NCI-H82 treated with DMSO at 0.1 percent for 48 hours (cell line): ENCODE data around the gene GPBAR1.

ENCODE experiments used
- DNase-seq: peaks from one replicate; lab custom pipeline; 2025; ENCODE audit not compliant: unreplicated experiment; lab: John Stamatoyannopoulos, UW

GPBAR1 gene

GRCh38 chr2:218238887-218239286 is 21.9 kb upstream of the GPBAR1 start:
- DNase-seq = no peak

- no peak for DNase-seq
Measured at GRCh38 chr2:218244204-218244603, 16.6 kb upstream of the GPBAR1 start.

DNA sequence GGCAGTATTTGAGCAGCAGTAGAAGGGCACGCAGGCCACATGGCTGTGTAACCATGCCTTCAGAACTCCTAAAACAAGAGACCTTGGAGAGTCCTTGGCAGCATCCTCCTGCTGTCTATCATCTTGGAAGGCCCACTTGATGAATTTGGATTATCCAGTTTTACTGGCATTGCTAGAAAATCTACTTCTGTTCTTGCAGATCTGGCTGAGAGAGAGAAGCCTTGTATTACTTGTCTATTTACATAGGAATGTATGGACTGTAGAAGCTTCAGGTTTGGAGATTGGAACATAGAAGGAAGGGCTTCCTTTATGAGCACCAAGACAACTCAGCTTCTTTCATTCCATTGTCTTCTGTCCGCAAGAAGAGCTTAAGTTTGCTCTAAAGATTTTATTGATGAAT is 16.1 kb upstream of the GPBAR1 start:
- no peak for DNase-seq

DNA sequence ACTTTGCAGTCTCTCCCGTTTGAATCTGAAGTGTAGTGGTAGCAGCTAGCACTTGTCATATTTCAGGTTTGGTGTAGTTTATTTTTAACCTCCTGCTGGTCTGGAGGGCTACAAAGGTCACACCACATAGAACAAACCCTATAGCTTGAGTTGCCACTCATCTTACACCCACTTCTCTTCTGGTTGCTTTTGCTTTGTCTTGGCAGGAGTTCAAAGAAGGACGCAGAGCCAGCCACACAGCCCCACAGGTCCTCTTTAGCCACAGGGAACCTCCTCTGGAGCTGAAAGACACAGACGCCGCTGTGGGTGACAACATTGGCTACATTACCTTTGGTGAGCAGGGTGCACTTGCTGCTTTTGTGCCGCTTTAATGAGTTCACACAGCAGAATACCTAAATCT is 15.6 kb upstream of the GPBAR1 start:
- no peak for DNase-seq

DNA sequence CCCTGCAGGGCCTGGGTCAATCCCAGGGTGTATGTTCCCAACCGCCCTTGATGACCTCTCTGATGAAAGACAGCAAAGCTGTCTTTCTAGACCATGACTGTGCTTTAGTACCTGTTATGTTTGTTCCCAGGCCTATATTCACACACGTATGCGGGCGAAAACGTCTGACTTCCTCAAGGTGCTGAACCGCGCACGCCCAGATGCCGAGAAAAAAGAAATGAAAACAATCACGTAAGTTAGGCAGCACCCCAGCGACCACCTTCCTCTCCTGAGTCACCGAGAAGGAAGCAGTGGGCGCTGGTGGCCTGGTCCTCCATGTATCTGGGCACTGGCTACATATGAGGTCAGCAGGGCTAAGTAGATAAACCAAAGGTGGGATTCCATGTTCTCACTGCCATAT is 11.1 kb upstream of the GPBAR1 start:
- no peak for DNase-seq

DNA sequence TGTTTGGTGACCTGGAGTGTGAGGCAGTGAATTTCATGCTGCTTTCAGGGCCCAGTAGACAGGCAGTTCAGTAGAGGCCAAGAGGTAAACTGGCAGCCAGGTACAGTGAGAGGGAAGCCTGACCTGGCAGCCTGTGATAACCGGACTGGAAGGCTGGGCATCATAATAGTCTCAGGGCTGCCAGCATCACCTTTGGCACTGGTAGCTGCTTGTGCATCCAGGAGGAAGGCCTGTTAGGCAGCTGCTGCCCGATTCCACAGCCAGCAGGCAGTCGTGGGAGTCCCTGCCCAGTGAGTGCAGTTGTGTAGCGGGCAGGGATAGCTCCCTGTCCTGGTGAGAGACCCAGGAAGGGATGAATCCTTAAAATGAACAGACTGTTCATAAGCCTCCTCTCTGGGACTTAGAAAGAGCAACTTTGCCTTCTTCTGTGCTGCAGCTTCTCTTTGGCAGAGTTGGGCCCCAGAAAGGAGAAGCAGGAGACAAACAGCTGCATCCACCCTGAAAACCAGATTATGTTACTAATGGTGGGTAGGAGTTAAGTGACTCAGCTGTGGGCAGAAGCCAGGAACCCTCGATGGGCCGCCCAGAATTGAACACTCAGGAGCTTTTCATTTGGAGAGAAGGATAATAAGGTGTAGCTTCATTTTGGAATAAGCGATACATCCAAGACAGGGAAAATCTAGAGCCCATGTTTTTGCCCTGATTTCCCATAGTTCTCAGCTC is 8.1 kb upstream of the GPBAR1 start:
- DNase-seq = no peak

DNA sequence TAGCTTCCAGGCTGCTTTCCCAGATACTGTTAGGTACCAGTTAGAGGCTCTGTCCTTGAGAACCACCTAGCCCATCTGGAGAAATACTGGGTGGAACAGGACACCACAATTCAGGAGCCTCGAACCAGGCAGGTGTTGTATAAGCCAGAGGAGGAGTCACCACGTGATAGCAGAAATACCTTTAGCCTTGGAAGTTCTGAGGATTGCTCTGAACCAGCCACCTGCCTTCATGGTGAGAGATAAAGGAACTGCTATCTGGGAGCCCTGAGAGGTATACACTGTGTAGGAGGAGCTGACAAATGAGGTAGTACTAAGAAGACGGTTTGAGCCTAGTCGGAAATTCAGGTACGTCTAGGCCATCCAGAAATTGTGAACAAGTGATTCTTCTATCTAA is 7.6 kb upstream of the GPBAR1 start:
- DNase-seq = no peak

DNA sequence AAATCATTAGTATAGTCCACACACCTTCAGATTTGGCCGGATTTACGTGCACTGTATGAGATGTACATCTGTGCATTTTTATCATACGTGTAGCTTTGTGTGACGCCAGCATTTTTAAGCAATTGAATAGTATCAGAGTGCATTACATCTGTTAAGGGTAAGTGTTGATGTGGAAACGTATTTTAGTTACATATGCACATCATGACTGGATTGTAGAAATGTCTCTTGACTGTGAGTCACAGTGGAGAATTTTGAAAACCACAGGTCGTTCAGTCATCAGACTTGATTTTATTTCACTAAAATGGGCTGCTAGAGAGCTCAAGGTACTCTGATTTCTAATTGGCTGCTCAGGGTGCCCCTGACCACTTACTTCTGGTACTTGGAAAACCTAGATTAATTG is 5.4 kb upstream of the GPBAR1 start:
- DNase-seq = no peak

DNA sequence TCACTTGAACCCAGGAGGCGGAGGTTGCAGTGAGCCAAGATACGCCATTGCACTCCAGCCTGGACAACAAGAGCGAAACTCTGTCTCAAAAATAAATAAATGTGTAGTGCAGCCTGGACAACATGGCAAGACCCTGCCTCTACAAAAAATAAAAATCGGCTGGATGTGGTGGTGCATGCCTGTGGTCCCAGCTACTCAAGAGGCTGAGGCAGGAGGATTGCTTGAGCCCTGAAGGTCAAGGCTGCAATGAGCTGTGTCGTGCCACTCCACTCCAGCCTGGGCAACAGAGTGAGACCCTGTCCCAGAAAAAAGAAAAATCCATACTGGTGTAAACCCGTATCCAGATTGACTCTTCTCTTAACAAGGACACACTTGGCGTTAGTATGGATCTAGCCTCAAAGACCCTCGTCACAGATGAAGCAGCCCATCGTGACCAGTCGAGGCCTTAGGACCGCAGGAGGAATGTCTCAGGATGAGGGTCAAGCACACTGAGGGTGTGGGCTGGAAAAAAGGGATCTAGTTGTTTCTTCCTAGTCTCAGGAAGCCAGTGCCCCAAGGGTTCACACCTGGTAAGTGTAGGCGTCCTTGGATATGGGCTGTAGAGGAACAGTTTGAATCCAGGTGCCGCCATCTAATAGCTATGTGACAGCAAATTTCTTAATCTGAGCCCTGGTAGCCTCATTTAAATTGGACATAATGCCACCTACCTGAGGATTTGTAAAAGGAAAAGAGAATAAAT is 4.0 kb upstream of the GPBAR1 start:
- DNase-seq = no peak

DNA sequence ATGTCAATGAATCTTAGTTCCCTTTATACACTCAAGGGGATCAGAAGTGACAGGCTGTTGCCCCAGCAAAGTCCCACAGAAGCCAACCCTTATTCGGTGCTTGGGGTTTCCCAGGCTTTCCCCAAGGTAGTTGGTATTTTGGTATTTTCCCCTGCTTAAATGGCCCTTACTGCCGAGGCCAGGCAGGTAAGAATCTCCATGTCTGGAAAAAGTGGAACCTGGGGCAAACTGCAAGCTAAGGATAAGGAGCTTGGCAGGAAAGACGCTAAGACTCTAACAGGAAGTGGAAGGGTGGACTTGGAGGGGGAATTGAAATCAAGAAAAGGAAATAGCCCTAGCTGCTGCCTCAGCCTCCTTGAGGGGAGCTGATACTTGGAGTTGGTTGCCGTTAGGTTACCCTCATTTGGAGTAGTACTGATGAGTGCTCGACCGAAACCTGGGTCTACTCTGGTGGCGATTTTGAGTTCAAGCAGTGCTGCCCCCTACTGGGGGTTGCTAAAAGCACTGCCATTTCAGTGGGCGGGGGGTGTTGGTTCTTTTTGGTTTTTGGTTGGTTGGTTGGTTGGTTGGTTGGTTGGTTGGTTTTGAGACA is 3.3 kb upstream of the GPBAR1 start:
- no peak for DNase-seq

DNA sequence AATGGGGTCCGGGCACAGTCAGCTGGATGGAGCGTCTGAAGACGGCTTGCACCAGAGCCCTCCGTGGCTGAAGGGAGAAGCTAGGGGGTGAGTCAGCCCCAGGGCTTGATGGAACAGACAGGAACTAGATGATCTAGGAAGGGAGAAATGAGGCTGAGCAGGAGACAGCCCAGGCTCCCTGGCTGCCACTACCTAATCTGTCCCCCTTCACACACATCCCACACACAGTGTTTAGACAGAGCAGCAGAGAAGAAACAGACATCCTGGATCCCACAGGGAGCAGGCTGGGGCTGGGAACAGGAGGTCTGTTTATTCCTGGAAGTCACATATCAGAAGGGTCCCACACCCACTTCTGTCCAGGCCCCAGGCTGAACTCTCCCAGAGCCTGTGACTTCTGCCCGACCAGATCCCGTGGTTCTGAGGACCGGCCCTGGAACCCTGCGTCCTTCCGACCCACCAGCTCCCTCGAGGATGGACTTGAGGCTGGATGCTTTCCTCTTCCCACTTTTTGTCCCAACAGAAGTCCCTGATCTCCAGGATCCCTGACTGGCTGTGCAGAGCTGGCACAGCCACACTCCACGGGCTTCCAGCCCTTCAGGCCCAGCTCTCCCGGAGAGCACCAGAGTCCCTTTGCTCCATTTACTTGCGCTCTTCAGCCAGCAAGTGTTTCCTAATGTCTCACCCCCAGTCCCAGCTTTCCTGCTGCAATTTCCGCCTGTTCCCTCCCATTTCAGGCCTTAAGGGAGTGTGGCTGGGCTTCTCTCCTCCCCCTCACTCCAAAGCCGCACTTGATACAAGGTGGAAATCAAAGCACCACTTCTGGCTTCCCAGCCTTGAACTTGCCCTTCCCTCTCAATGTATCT is 1.5 kb upstream of the GPBAR1 start:
- DNase-seq = no peak

DNA sequence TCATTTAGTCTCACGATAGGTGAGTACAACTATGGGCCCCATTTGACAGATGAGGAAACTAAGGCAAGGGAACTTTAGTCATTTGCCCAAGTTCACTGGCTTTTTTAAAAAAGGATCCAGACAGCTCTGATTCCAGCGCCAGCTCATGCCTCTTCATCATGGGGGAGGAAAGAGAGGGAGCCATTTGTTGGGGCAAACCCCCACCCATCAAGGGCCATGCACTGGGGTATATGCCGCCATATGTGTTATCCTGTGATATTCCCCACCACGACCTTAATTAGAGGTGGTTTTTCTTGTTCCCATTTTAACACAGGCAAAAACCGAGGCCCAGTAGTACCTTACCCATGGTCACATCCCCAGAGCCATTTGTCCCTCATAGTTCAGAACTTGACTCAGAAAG is 649 bp upstream of the GPBAR1 start:
- DNase-seq = no peak

DNA sequence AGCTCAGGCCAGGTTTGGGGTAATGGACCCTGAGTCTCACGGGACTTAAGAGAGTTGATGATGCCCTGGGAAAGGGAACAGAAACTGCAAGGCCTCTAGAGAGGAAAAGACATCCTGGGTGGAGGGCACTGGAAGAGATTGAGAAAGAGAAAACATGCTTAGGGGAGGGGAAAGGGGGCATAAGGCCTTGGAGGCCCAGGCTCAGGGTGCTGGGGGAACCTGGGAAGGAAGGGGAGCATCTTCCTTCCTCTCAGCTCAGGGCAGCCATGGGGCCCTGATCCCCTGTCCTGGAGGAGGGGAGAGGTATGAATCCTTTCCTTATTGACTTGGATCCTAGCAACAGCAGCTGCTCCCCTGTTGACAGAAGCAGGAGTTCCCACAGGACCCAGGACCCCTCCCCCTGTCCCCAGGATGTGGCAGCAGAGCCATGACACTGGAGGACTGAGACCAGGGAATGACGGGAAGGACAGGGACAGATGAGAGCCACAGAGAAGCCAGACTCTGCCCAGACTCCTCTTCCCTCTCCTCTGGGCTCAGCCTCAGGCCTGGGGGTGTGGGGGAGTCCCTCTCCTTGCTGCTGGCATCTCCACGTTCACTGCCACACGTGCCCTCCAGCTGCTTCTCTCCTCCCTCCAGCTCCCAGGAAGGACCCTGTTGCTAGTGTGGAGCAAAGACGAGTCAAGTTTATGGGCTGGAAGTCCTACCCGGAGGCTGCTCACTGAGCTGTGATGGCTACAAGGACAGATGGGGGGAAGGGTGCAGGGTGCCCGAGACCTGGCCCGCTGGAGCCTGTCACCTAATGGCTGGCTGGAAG is 815 bp downstream of the GPBAR1 start:
- peak; percentile 12 for DNase-seq

DNA sequence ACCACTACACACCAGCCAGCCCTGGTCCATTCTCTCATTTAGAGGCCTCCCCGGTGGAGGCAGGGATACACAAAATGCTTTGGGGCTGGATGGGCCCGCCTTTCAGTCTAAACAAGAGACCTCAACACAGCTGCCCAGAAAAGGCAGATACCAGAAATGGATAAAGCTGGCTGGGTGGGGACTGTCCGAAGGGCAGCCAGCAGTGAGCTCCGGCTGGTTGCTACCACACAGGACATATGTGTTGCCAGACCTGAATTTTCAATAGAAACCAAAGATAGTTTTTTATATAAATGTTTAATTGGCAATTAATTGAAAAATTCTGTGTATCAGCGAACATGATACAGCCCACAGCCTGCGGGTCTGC is 1.4 kb downstream of the GPBAR1 start:
- DNase-seq = no peak

GRCh38 chr2:218262631-218263586 is 2.1 kb downstream of the GPBAR1 start:
- DNase-seq = no peak

DNA sequence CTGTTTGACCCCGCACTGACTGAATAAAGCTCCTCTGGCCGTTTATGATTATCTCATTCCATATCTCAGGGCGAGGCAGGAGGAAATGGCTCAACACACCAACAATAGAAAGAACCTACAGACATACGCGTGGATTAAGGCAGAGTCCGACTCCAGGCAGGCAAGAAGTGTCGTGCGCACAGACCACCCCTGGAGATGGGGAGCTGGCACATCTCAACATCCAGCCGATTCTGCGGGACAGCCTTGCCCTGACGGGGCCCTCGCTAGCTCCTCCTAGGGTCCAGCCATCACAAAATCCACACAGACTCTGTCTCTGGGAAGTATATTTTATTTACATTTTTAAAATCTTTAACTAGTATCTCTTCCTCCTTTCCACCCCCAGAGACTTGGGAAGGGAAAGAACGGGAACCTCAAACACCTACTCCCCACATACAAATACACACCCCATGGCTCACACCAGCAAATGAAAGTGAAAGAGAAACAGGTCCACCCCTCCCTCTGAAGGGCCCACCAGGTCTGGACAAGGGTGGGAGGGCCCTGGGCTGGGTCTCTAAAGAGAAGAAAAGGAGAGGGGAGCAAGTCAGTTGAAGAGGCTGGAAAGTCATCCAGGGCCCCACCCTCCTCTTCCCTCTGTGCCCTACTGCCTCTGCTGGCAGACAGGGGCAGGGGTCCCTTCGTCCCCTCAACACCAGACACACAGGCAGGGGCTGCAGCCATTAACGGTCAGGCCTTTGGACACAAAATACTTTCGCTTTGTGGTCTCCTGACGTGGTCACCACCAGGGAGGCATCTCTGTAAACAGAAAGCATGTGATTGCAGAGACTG is 3.2 kb downstream of the GPBAR1 start:
- DNase-seq = no peak

DNA sequence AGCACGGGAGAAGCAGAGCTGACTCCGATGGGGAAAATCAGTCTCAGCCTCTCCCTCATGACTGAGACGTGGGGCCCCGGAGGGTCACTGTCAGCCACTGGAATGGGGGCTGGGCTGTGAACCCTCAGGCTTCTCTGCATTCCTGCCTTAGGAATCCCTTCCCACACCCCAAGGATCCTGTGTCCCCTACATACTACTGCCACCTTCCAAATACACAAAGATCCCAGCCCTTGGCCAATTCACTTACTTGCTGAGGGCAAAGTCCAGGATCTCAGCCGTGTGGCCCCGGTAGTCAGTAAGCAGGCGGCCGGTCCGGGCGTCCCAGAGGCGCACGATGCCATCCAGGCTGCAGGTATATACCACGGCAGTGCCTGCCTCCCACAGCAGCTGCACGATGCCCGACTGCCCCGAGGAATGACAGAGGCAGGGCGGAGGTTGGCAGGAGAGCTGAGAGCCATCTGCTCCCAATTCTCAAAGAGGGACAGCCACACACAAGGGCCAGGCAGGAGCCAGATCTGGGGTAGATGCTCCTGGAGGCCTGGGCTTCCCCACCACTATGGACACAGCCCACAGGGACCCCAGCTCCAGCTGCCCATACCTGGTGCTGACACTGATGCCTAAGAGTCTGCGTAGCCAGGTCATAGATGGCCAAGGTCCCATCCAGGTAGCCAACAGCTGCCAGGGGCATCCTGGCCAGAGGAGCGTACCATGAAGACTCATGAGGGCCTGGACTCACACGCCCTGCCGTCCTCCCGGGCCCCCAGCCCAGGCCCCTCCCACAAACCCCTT is 4.2 kb downstream of the GPBAR1 start:
- DNase-seq = no peak

GRCh38 chr2:218265626-218266025 is 4.8 kb downstream of the GPBAR1 start:
- no peak for DNase-seq
